ENCODE measurements around the gene C1QL2.

- TF ChIP-seq CTCF (IDR thresholded peaks at IDR 0.05) (no peak), POLR2A (IDR thresholded peaks at IDR 0.05) (no peak)
These were observed 34.3 kb upstream of the C1QL2 start for GRCh38 chr2:119192893-119193292.

All from adrenal gland (tissue), 5 donors.